A549 treated with CpdA at 1 μM for 4 hours (cell line): Measurements from ENCODE around the gene OXNAD1. TPM values are rescaled to one million over a fixed set of nuclear protein-coding genes. Genes with fewer than 3 reads are reported as not detected.

ENCODE experiments used
- total RNA-seq: library from RNA; stranded (reverse); fragments of 200-300 nt; extraction: Qiagen RNA extraction; gene quantifications from 5 replicates; pipeline ENCODE4 v1.2.3, GENCODE V29; 2022; ENCODE audit warnings: low read depth

Gene OXNAD1
- total RNA-seq: 7.8 to 10.0 TPM (median 9.1 TPM) in 5 replicates

GRCh38 chr3:16264708-16265454 is at the start of gene OXNAD1, which contains the start of gene DPH3:
Gene OXNAD1, plus strand, starts transcription at chr3:16265212. Its CDS starts 5,741 bp downstream, at chr3:16270953.
Gene DPH3, minus strand, starts transcription at chr3:16264943. Its CDS starts 67 bp downstream, at chr3:16264876.

Other genes starting within 250 kb of the OXNAD1 start
- gene GALNT15, start 90.5 kb upstream of the OXNAD1 start, total RNA-seq: 0.03 to 0.21 TPM in 2 of 5 replicates, not detected in the others
- gene DPH3, start 269 bp upstream of the OXNAD1 start, total RNA-seq: 20.3 to 28.7 TPM (median 23.4 TPM) in 5 replicates
- 3.2 to 4.0 TPM (median 3.7 TPM) in 5 replicates for gene RFTN1, start 248.5 kb downstream of the OXNAD1 start, total RNA-seq